NCI-H2227 treated with DMSO at 0.1 percent for 48 hours (cell line): ENCODE data around the gene TMEM44.
"Not testable (repeated sequence)": the region's sequence is repeated elsewhere in the genome, so short reads cannot be mapped to it uniquely, and the experiment has no call there.

Experiments
- DNase-seq: peaks from one replicate; lab custom pipeline; 2025; lab: John Stamatoyannopoulos, UW

TMEM44 gene

DNA sequence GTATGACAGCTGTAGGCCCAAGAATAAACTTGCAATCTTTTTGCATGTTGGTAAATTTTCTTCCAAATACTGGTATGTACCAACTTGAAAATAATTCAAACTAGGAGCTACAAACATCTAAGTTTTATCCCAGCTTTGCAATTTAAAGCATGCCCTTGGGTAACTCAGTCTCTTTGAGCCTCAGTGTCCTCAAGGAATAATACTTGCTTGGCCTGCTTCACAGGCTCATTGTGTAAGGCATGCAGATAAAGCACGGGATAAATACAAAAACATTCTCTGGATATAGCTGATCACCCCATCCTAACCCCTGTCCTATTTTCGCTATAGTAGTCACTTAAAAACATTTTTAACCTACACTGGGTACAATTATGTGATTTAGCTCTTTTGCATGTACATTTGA lies 9.6 kb upstream of the TMEM44 start:
- no peak for DNase-seq

DNA sequence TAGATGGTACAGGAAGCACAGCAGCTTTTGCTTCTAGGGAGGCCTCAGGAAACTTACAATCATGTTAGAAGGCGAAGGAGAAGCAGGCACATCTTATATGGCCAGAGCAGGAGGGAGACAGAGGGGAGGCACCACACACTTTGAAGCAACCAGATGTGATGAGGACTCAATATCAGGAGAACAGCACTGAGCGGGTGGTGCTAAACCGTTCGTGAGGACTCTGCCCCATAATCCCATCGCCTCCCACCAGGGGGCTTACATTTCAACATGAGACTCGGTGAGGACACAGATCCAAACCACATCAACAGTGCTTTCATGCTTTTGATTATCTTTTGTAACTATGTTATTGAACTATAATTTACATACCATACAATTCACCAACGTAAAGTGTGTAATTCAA lies 7.6 kb upstream of the TMEM44 start:
- DNase-seq: no peak

DNA sequence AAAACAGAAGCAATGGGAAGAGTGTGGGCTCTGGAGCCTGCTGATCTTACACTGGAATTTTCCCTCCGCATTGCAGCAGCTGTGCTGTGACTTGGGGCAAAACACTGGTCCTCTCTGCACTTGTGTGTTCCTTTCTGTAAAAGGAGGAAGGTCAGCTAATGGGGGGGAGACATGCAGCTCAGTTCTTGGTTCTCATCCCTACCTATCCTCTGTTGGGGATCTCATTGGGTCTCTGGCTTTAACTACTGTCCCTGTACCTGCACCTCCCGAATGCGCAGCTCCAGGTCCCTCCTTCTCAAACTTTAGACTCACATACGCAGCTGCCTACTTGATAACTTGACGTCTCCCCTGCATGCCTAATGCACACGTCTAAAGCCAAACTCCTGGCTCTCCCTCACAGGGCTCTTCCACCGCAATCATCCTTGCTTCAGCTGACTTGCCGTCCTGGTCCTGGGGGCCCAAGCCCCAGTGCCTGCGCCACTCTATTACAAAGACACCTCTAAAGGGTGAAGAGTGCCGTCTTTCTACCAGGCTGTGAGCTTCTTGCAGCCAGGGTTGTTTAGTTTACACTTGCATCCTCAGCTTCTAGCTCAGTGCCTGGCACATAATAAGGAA lies 5.9 kb upstream of the TMEM44 start:
- no peak for DNase-seq

DNA sequence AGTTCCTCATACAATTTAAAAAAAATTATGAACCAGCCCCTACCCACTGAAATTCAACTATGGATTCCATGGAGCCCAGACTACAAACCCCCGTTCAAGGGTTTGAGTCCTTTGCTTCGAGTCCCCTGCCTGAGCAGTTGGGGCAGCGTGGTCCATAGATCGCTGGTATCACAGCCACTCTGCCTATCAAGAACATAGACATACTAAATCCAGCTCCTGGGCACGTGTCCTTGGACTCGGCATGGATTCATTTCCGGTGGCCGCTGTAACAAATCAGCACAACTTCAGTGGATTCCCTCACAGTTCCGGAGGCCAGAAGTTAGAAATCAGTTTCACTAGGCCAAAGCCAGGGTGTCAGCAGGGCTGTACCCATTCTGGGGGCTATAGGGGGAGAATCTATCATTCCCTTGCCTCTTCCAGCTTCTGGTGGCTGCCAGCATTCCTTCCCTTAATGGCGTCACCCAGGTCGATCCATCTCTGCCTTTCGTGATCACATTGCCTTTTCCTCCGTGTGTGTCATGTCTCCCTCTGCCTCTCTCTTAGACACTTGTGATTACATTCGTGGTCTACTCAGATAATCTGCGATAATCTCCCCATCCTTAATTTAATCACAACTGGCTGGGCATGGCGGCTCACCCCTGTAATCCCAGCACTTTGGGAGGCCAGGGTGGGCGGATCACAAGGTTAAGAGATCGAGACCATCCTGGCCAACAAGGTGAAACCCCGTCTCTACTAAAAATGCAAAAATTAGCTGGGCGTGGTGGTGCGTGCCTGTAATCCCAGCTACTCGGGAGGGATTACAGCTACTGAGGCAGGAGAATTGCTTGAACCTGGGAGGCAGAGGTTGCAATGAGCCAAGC lies 4.6 kb upstream of the TMEM44 start:
- no peak for DNase-seq

DNA sequence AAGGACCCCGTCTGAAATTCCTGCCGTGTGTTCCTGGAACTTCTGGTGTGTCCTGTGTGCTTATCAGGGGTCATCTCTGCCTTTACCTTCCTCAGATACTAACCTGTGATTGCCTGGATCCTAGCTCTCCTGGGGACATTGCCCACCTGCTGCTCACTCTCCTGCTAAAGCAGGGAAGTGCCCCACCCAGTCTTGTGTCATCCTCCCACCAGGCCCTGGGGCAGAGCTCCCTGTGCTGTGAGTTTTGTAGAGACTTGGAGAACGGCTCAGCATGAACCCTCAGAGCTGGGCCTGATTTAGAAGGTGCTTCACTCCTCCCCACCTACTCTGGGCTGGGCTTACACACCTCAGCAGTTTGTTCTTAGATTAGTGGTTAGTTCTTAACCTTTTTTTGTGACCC lies 3.8 kb upstream of the TMEM44 start:
- no peak for DNase-seq

DNA sequence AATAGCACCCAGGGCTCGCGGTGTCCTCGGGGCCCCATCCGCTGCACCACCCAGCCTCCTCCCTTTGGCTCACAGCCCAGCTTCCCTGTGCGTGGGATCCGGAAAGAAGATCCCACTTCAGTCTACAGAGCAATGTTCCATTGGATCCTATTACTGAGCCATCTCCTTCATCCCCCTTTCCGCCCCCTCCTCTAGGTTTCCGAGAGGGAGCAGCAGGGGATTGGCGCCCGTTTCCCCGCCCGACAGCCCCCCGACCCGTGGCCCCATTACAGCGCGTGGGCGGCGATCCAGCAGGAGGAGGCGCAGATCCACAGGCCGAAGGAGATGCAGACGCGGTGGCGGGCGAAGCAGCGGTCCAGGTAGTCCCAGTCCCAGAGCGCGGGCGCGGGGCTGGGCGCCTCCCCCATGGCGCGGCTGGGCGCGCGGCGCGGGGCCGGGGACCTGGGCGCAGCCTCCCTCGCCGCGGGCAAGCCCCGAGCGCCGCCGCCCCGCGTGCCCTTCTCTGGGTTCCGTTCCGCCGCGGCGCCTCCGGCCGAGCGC lies 340 bp downstream of the TMEM44 start:
- DNase-seq: peak; percentile 32

DNA sequence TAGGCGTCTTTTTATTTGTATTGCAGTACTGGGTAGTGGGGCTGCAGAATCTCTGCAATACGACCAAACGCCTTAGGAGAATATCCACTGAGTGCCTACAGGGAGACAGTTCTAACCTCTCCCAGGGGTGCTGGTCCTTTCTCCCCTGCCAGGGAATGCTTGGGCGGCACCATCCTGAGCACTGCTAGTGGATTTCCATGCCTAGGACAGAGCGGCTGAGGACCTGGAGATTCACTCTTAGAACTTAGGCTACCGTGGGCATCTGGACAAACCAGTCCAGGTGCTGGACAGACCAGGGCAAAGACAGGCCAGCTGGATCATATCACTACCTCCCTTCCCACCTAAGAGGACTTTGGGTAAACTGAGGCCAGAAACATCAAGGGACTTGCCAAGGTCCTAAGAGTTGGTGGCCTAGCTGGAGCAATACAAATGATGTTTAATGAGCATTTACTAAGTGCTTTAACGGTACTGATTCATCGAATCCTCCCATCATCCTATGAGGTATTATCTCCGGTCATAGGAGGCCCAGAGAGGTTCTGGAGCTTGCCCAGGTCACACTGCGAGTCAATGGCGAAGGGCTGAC lies 902 bp downstream of the TMEM44 start:
- no peak for DNase-seq

DNA sequence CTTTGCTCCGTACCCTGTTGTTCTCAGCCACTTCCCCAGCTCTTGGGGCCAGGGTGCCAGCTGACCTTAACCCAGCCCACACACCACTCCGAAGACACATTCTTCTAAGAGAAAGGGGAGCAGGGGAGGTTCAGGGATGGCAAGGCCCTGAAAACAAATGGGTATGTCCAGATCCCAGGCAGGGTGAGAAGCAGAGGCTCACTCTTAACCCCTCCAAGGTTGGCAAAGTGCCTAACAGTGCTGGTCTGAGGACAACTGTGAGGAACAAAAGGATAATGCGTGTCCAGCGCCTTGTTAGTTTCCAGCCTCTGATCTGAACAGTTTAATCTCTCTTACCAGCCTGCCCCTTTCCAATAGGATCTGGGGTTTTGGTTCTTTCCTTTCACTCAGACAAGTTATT lies 1.5 kb downstream of the TMEM44 start:
- no peak for DNase-seq

DNA sequence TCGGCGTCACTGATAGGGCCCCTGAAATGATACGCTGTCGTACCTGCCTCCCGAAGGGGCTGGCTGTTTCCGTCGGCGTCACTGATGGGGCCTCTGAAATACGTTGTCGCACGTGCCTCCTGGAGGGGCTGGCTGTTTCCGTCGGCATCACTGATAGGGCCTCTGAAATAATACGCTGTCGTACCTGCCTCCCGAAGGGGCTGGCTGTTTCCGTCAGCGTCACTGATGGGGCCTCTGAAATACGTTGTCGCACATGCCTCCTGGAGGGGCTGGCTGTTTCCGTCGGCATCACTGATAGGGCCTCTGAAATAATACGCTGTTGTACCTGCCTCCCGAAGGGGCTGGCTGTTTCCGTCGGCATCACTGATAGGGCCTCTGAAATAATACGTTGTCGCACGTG lies 2.5 kb downstream of the TMEM44 start:
- not testable (repeated sequence) for DNase-seq

DNA sequence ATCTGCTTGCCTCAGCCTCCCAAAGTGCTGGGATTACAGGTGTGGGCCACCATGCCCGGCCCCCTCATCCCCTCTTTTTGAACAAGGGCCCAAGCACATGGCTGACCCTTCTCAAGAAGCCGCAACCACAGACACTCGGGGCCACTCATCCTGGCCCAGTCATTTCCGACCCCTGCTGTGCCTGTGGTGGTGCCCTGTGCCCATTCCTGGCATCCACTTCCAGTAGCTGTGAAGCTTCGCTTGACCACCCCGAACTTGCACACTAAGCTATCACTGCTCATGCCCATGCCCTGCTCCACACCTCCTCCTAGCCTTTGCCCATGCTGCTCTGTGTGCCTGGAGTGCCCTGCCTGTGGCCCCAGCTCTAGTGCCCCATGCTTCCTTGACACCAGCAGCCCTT lies 8.3 kb downstream of the TMEM44 start:
- DNase-seq: no peak

DNA sequence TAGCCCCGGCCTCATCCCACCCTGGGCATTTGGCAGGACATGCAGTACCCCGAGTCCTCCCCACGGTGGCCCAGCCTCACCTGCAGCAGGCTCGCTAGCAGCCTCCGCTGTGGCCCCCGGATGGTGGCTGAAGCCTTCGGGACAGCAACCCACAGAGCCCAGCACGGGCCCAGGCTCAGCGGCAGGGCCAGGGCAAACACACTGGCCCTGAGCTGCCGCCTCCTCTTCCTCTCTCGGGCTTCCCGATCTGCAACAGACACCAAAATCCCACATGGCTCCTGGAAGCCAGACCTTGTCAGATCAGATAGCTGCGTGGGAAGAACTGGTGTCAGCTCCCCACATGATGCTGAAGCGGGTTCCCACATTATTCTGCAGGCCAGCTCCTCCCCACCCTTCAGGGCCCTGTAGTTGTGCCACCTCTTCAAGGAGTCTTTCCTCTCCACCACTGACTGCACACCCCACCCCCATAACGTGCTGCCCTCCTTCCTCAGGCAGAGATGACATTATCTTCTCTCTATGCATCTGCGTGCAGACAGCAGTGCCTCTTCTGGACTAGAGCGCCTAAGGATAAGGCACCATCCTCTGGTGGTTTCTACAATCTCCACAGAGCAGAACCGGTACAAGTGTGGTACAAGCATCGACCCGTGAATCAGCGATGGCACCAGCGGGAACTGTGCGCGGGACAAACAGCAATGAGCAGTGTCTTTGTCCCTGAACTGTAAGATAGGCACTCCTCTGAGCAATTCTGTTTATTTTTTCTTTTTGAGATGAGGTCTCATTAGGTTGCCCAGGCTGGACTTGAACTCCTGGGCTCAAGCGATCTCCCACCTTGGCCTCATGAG lies 9.5 kb downstream of the TMEM44 start:
- no peak for DNase-seq

DNA sequence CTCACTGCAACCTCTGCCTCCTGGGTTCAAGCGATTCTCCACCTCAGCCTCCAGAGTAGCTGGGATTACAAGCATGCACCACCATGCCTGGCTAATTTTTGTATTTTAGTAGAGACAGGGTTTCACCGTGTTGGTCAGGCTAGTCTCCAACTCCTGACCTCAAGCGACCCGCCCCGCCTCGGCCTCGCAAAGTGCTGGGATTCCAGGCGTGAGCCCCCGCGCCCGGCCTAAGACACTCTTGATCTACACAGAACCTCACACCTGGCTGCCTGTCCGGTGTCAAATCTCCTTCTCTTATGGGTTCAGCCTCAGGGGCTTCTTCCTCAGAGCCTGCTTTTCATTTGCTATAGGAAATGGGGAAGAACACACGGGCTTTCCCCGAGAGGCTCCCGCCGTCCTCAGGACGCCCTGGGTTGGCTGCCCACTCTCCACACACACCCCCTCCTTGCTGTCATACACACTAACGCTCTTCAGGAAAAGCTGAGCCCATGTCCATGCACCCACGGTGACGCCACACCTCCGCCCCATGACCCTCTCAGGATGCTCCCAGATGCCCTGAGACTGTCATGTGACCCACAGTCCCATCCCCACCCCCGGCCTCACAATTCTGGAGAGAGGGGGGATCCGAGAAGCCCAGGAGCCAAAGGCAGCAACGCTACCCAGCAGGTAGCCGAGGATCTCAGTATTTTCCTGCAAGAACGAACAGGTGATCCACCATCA lies 10.4 kb downstream of the TMEM44 start:
- no peak for DNase-seq

DNA sequence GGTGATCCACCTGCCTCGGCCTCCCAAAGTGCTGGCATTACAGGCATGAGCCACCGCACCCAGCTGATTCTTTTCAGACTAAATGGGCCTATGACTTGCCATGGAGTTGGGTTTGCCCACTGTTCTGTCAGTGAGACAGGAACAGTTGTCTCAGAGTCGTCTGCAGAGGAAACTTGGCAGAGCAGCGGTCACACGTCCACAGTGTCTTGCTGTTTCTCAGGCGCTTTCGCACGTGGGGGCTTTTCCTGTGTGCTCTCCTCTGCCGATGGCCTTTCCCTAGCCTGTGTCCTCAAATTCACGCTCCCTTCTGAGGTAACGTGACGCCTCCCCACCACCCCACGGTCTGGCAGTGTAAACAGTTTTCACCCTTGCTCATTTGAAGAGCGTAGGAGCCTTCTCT lies 11.3 kb downstream of the TMEM44 start:
- DNase-seq: no peak

DNA sequence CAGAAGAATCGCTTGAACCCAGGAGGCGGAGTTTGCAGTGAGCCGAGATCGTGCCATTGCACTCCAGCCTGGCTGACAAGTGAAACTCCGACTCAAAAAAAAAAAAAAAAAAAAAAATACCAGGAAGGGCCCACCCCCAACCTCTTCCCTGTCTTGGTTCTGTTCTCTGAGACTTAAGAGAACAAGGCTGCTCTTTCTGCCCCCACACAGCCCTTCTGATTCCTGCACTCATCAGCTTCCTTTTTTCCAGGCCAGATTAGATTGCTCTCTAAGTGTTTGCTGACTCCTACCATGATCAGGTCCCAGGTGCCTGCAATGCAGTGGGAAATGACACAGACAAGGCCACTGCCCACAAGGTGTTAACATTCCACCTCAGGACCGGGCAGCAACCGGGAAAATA lies 13.0 kb downstream of the TMEM44 start:
- no peak for DNase-seq

DNA sequence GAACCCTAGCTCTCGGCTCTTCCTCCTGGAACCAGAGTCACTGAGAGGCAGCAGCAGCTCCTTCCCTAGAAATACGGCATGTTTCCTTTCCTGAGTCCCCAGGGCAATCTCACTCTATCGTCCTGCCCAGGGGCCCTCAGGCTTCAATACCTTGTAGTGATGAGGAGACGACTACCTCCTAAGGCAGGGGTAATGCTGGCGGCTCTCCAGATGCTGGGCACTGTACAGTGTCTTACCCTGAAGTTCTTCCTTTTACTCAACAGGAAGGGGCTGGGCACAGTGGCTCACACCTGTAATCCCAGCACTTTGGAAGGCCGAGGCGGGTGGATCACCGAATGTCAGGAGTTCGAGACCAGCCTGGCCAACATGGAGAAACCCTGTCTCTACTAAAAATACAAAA lies 13.5 kb downstream of the TMEM44 start:
- DNase-seq: no peak

DNA sequence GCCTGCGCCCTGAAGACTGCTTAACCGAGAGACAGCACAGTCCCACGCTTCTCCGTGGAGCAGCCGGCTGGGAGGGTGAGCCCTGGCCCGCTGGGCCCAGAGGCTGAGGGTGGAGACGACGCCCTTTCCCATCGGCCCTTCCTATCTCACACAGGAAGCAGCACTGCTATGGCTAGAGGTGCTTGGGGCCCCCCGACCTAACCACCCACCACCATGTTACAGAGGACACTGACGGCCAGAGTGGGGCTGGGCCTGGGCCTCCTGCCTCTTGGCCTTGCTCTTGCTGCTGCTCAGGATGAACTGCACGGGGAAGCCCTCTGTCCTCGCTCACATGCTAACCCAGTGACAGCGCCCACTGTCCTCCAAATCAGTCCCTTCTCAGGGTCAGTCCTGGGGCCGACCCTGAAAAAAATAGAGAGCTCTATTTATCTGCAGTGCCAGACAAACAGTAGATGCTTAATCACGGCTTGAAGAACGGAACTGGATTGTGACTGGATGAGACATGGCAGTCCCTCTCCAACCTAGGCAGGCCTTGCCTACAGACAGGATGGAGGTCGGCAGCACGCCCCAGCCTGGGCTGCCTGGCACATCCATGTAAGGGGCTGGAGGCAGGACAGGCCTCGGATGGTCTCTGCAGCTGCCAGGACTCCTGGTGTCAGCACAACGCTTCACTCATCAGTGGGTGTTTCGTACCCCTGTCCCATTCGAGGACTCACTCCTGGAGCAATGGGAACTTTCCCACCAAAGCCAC lies 14.2 kb downstream of the TMEM44 start:
- DNase-seq: no peak

DNA sequence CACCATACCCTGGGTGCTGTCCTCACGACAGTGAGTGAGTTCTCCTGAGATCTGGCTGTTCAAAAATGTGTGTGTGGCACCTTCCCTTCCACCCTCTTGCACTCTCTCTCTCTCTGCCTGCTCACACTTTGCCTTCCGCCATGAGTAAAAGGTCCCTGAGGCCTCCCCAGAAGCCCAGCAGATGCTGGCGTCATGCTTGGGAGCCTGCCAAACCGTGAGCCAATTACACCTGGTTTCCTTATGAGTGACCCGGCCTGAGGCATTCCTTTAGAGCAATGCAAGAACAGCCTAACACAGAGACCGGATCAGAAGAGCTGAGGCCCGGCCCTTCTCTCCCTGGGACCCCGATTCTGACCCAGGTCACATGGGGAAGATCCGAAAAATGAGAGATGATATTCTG lies 15.4 kb downstream of the TMEM44 start:
- no peak for DNase-seq

DNA sequence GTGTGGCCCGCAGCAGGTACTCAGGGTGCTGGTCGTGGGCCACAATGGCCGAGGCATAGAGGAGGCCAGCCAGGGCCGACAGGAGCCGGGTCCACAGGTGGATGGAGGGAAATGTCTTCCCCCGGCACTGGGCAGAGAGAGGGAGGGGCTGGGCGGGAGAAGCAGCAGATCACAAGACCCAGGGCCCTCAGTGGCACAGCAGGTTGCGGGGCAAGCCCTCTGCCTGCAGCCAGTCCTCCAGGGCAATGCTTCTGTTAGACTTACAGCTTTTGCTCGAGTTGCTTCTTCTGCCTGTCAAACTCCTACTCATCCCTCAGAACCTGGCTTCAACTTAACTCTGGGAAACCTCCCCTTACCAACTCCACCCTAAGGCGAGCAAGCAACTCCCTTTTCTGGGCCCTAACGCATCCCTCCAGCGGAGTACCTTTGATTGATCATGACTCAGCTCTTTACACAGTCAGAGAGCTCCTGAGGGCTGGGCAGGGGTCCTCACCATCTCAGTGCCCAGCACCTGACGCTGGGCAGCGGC lies 16.0 kb downstream of the TMEM44 start:
- DNase-seq: no peak

DNA sequence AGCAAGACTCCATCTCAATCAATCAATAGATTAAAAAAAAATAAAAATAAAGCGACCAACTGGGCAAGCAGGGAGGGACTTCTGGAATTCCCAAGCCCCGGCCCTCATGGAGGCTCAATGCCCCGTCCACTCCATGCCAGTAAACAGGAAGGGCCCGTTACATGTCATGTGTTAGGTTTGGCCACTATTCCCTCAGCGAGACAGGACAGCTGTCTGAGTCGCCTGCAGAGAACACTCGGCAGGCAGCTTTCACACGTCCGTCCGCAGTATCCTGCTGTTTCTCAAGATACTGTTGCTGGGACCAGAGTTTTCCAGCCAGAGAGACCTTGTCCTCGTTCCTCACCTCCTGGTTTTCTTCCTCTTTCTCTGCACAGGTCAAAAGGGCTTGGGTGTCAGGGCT lies 18.0 kb downstream of the TMEM44 start:
- DNase-seq: no peak

DNA sequence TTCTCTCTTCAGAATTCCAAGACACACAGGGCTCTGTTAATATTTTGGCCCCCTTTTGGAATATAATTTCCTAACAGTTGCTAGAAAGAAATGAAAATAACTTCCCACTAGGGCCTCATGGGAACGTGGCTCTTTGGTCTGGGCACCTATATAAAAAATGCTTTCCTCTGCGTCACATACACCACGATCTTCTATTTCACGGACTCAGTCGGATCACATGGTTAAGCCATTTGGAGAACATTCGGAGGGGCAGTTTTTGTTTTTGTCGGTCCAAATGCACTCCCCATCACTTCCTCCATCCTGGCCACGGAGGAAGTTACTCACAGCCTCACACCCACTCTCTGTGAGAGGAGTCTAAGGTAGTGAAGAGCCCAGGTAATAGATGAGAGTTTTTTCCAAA lies 21.0 kb downstream of the TMEM44 start:
- no peak for DNase-seq

DNA sequence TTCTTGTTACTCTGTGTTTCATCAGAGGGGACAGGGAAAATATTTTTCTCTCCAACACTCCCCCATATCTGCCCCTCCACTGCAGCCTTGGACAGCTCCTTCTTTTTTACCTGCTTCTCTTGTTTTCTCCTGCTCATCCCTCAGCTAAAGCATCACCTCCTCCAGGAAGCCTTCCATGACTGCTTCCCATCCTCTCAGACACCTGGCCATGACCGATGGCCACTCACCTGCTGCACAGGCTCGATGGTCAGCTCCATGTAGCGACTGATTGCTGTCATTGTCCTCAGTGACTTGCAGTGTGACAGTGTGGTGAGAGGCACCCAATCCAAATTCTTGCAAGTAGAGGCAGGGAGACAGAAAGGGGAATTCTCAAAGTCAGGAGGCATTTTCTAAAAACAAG lies 22.5 kb downstream of the TMEM44 start:
- DNase-seq: no peak
